Upper lobe of left lung (tissue), 6 donors: ENCODE results near the gene PGLYRP4. TPM values are rescaled to one million over a fixed set of nuclear protein-coding genes. Genes with fewer than 3 reads are reported as not detected.

ENCODE experiments used
- ATAC-seq, 2 donors: fragments of 200-7000 bp; cut with Tn5 transposase; one replicate each; pipeline ENCODE4 v1.9.1; 2022; ENCODE audit warnings: mild to moderate bottlenecking in 2 of 2, moderate library complexity in 2 of 2; ENCODE audit not compliant: low FRiP score in 2 of 2
- DNase-seq, 2 donors: peaks; one replicate each; pipeline ENCODE4 v3.0.0-alpha.2; 2019 to 2020
- H3K27ac ChIP-seq, 4 donors: fragments of 200-600 bp; sonication (generic); one replicate each; pipeline ENCODE4 v1.5.1; 2016 to 2019
- H3K27me3 ChIP-seq, 4 donors: fragments of 200-600 bp; sonication (generic); one replicate each; pipeline ENCODE4 v1.5.1; 2017 to 2019
- H3K36me3 ChIP-seq, 4 donors: fragments of 200-600 bp; sonication (generic); one replicate each; pipeline ENCODE4 v1.5.1; 2016 to 2019
- H3K4me1 ChIP-seq, 4 donors: fragments of 200-600 bp; sonication (generic); one replicate each; pipeline ENCODE4 v1.5.1; 2018 to 2019
- H3K4me3 ChIP-seq, 4 donors: fragments of 200-600 bp; sonication (generic); one replicate each; pipeline ENCODE4 v1.5.1; 2017 to 2019; ENCODE audit warnings: mild to moderate bottlenecking in 2 of 4, moderate library complexity in 1 of 4
- H3K9me3 ChIP-seq, 4 donors: fragments of 200-600 bp; sonication (generic); one replicate each; pipeline ENCODE4 v1.5.1; 2018 to 2019
- CTCF ChIP-seq, 6 experiments: fragments of 450-650 bp in 4 of 6; fragments of 200-600 bp in 2 of 6; sonication (generic) in 2 of 6; IDR thresholded peaks; one replicate each; pipeline ENCODE4 v1.5.1; 2016 to 2019; ENCODE audit warnings: antibody characterized with exemption in 6 of 6
- EP300 ChIP-seq, 4 donors: sonication (generic); formaldehyde crosslinking; IDR thresholded peaks; one replicate each; pipeline ENCODE4 v1.5.1; 2017; ENCODE audit warnings: antibody characterized with exemption in 4 of 4, control low read depth in 2 of 4
- POLR2A ChIP-seq, 4 donors: fragments of 450-650 bp; IDR thresholded peaks; one replicate each; pipeline ENCODE4 v1.5.1; 2016 to 2017; ENCODE audit warnings: antibody characterized with exemption in 4 of 4, mild to moderate bottlenecking in 2 of 4
- POLR2AphosphoS5 ChIP-seq, 2 donors: sonication (generic); formaldehyde crosslinking; IDR thresholded peaks; one replicate each; pipeline ENCODE4 v1.5.1; 2017; ENCODE audit warnings: antibody characterized with exemption in 2 of 2
- WGBS, 2 donors: methylation state at CpG; one replicate each; pipeline ENCODE4 v1.1.5; 2017 to 2018; 5-methylcytosine and 5-hydroxymethylcytosine counted together
- total RNA-seq, 6 donors: library from RNA; depleted of rRNA in 4 of 6; stranded (reverse); fragments of >200 nt in 4 of 6; gene quantifications; one replicate each; pipeline versions ENCODE4 v1.1.0 to v1.2.1, GENCODE V29; 2016 to 2021
- donor health status: DM: no; HTN: no; CAD: no; lungs with moderate emphysema.
- donor health status: DM: no; HTN: yes; CAD: no; lungs with severe emphysema.

Gene PGLYRP4
- total RNA-seq, 6 donors from 2014 or later = not detected

DNA sequence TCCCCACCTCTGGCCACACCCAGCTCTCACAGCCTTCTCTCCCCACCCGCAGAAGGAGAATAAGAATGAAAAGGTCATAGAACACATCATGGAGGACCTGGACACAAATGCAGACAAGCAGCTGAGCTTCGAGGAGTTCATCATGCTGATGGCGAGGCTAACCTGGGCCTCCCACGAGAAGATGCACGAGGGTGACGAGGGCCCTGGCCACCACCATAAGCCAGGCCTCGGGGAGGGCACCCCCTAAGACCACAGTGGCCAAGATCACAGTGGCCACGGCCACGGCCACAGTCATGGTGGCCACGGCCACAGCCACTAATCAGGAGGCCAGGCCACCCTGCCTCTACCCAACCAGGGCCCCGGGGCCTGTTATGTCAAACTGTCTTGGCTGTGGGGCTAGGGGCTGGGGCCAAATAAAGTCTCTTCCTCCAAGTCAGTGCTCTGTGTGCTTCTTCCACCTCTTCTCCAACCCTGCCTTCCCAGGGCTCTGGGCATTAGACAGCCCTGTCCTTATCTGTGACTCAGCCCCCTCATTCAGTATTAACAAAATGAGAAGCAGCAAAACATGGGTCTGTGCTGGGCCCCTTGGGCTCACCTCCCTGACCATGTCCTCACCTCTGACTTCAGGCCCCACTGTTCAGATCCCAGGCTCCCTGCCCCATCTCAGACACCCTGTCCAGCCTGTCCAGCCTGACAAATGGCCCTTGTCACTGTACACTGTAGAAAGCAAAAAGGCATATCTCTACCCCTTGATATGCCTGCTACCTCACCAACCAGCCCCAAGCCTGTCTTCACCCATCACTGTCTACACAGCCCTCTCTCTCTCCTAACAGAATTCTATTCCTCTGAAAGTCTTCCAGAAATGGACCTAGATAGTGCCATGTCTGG is 12.2 kb upstream of the PGLYRP4 start:
- no peak overlapping the region for H3K4me3 ChIP-seq

DNA sequence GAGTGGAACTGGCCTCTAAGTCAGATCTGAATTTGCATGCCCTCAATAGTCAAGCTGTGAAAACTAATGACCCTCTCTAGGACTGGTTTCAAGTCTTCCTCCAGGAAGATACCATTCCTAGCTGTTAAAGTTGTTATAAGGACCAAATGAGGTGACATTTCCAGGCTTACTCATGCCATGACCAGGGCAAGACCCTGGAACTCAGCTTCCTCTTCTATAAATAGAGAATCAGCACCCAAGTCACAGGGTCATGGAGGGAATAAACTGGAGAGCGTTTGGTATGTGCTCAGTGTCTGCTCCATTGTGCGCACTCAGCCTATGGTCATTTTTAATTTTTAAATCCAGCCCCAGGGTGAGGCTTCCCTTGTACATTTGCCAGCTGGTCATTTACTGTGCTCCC is 11.5 kb upstream of the PGLYRP4 start:
- no peaks in the 10 kb centered on the region for H3K27me3 ChIP-seq
- H3K27ac ChIP-seq = peak overlapping the region; percentile 78 to 84 (median 80)
- peaks cover 3 to 30% (median 20%) of the 10 kb centered on the region in 4 donors for H3K4me1 ChIP-seq
- ATAC-seq (no peak), DNase-seq (no peak)
- TF ChIP-seq POLR2AphosphoS5 (IDR thresholded peaks at IDR 0.05) = no peak
- TF ChIP-seq EP300 (IDR thresholded peaks at IDR 0.05) = no peak
- TF ChIP-seq CTCF (IDR thresholded peaks at IDR 0.05) = no peak
- TF ChIP-seq POLR2A (IDR thresholded peaks at IDR 0.05) = no peak
- no peaks in the 10 kb centered on the region for H3K9me3 ChIP-seq
- WGBS, 2 donors = 70 to 79% methylated on average over 2 of the region's 2 CpGs
- peak overlapping the region in 2 of 4 donors; percentile 36 to 45 for H3K4me3 ChIP-seq
- no peaks in the 10 kb centered on the region for H3K36me3 ChIP-seq

More for the DNA sequence above, 12.2 kb upstream of the PGLYRP4 start:
- 78 to 85% methylated on average over 5 to 11 of the region's 11 CpGs for WGBS, 2 donors
- peak in 1 of 2 donors; percentile 49 for DNase-seq
- ATAC-seq = no peak
- peaks cover 3 to 30% (median 20%) of the 10 kb centered on the region in 4 donors for H3K4me1 ChIP-seq
- no peaks in the 10 kb centered on the region for H3K27me3 ChIP-seq
- H3K36me3 ChIP-seq = no peaks in the 10 kb centered on the region
- H3K27ac ChIP-seq = peak overlapping the region; percentile 43 to 84 (median 80)
- H3K9me3 ChIP-seq = no peaks in the 10 kb centered on the region
- no peak for TF ChIP-seq POLR2AphosphoS5 (IDR thresholded peaks at IDR 0.05)
- no peak for TF ChIP-seq EP300 (IDR thresholded peaks at IDR 0.05)
- TF ChIP-seq CTCF (IDR thresholded peaks at IDR 0.05) = no peak
- TF ChIP-seq POLR2A (IDR thresholded peaks at IDR 0.05) = no peak

DNA sequence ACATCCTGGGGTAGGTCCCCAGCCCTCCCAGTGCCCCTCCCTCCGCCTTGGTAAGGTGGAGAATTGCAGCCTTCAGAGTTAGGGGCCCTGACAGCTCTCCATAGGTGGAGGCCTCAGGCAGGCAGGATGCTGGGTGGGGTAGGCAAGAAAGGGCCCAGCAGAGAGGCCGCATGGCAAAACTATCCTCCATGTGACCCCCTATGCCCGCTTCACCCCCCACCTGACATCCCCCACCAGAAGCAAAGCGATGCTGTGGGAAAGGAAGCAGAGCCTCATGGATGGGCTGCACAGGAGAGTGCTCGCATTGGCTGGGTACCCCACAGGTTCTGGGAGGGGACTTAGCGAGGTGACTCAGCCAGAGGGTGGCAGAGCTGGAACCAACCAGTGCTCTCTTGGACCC is 10.6 kb upstream of the PGLYRP4 start:
- Histone ChIP-seq H3K4me3 (peak overlapping the region in 3 of 4 donors; percentile 23 to 45 (median 36)), H3K27ac (peak overlapping the region; percentile 78 to 84 (median 80)), H3K9me3 (no peaks in the 10 kb centered on the region), H3K36me3 (no peaks in the 10 kb centered on the region), H3K4me1 (peaks cover 3 to 30% (median 20%) of the 10 kb centered on the region in 4 donors), H3K27me3 (no peaks in the 10 kb centered on the region)
- no peak for DNase-seq
- WGBS, 2 donors = 88 to 97% methylated on average over 6 of the region's 6 CpGs
- TF ChIP-seq POLR2A (IDR thresholded peaks at IDR 0.05) (no peak), POLR2AphosphoS5 (IDR thresholded peaks at IDR 0.05) (no peak)
- no peak for ATAC-seq

DNA sequence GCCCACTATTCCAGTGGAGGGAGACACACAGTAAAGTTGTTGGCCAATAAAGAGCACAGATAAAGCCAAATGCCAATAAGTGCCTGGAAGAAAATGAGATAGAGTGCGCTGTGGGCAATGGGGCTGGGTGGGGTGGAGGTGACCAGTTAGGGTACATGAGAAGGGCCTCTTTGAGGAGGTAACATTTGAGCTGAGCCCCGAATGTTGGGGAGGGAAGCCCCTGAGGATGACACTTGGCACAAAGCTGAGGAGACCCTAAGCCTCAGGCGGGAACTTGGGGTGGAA is 10.0 kb upstream of the PGLYRP4 start:
- TF ChIP-seq POLR2A (IDR thresholded peaks at IDR 0.05) (no peak), CTCF (IDR thresholded peaks at IDR 0.05) (no peak), EP300 (IDR thresholded peaks at IDR 0.05) (no peak), POLR2AphosphoS5 (IDR thresholded peaks at IDR 0.05) (no peak)
- Histone ChIP-seq H3K36me3 (no peaks in the 10 kb centered on the region), H3K27ac (peak overlapping the region; percentile 78 to 84 (median 80)), H3K4me3 (peak overlapping the region in 3 of 4 donors; percentile 23 to 45 (median 36)), H3K9me3 (no peaks in the 10 kb centered on the region), H3K4me1 (peaks cover 3 to 30% (median 20%) of the 10 kb centered on the region in 4 donors), H3K27me3 (no peaks in the 10 kb centered on the region)
- WGBS, 2 donors = 84 to 90% methylated on average over 3 of the region's 3 CpGs
- ATAC-seq (no peak), DNase-seq (no peak)

DNA sequence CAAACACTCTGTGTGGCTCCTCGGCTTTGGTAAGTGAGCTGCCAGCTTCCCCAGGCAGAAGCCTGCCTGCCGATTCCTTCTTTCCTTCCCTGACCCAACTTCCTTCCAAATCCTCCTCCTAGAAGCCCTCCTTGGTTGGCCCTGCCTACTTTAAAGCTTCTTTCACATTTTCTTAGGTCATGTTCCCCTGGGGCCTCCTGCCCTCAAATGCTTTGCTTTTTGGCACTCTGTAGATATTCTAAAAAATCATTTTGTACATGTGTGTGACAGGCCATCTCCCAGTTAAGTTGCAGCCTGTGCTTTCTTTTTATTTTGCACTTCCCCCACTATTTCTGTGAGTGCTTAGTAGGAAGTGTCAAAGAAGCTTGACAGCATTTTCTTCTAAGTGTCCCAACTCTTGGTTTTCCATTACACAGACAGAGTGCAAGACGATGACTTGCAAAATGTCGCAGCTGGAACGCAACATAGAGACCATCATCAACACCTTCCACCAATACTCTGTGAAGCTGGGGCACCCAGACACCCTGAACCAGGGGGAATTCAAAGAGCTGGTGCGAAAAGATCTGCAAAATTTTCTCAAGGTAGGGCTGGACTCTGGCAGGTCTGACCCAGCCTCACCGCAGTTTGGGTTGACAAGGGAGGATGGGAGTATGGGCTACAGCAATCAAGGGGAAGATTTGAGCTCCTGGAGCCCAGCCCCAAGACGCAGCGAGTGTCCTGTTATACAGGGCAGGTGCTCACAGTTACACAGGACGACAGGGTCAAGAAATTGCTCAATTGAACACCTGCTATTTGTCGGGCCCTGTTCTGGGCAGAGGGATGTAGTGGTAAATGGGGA is 9.4 kb upstream of the PGLYRP4 start, which contains the start of gene S100A9:
TSS of gene S100A9 (plus strand) at position 2 of the 838 bp plus-strand sequence. CDS start at position 432, 430 bp downstream.
- Histone ChIP-seq H3K4me1 (peaks cover 3 to 30% (median 20%) of the 10 kb centered on the region in 4 donors), H3K27ac (peak within 1 kb of the TSS; percentile 78 to 84 (median 80)), H3K36me3 (no peaks in the 10 kb centered on the region), H3K4me3 (peak within 1 kb of the TSS in 3 of 4 donors; percentile 23 to 45 (median 36)), H3K9me3 (no peaks in the 10 kb centered on the region), H3K27me3 (no peaks in the 10 kb centered on the region)
- 60 to 66% methylated on average over 11 of the region's 11 CpGs for WGBS, 2 donors
- TF ChIP-seq CTCF (IDR thresholded peaks at IDR 0.05) = no peak
- peak in 1 of 4 donors; percentile 55 for TF ChIP-seq POLR2A (IDR thresholded peaks at IDR 0.05)
- TF ChIP-seq POLR2AphosphoS5 (IDR thresholded peaks at IDR 0.05) = no peak
- no peak for DNase-seq
- ATAC-seq = peak in 1 of 2 donors; percentile 10
